CD4-positive, alpha-beta memory T cell (primary cell): ENCODE data around the gene TSG101. TPM values are rescaled to one million over a fixed set of nuclear protein-coding genes. Genes with fewer than 3 reads are reported as not detected.

Source experiments
- CTCF ChIA-PET: fragments of 350-600 bp; sonication (Branson Sonifier 250); formaldehyde crosslinking; loops from one replicate; lab custom pipeline; 2021; ENCODE audit warnings: inconsistent platforms; ENCODE audit not compliant: partially characterized antibody; lab: Charles Lee
- POLR2A ChIA-PET: fragments of 350-600 bp; sonication (Branson Sonifier 250); formaldehyde crosslinking; loops from one replicate; lab custom pipeline; 2021; ENCODE audit not compliant: partially characterized antibody; lab: Charles Lee
- DNase-seq, 5 donors: peaks; one replicate each; pipeline versions ENCODE4 v3.0.0 to v3.0.0-alpha.2; 2020 to 2022; ENCODE audit warnings: mixed read lengths in 1 of 5
- H3K27ac ChIP-seq: one replicate; pipeline ENCODE4 v1.7.0; 2013; ENCODE audit warnings: low read depth, low read length
- H3K27me3 ChIP-seq: 2 replicates; pipeline ENCODE4 v1.7.0; 2013; ENCODE audit warnings: mild to moderate bottlenecking, low read length, moderate library complexity; ENCODE audit not compliant: insufficient read depth
- H3K36me3 ChIP-seq: 2 replicates; pipeline ENCODE4 v1.7.0; 2013; ENCODE audit warnings: mild to moderate bottlenecking, low read length, moderate library complexity; ENCODE audit not compliant: insufficient read depth
- H3K4me1 ChIP-seq: 2 replicates; pipeline ENCODE4 v1.7.0; 2013; ENCODE audit warnings: mild to moderate bottlenecking, low read length, moderate library complexity; ENCODE audit not compliant: insufficient read depth
- H3K4me3 ChIP-seq, 2 donors: one replicate each; pipeline ENCODE4 v1.7.0; 2013; ENCODE audit warnings: low read length in 2 of 2, mild to moderate bottlenecking in 1 of 2
- H3K9me3 ChIP-seq, 2 donors: one replicate each; pipeline ENCODE4 v1.7.0; 2013; ENCODE audit warnings: low read length in 2 of 2, control low read depth in 1 of 2; ENCODE audit not compliant: control insufficient read depth in 1 of 2
- H3K27ac Mint-ChIP-seq, 7 donors: one replicate each; pipeline ENCODE4 v1.8.0; 2020 to 2021; ENCODE audit warnings: mixed read lengths in 7 of 7, mild to moderate bottlenecking in 6 of 7, inconsistent platforms in 3 of 7, moderate library complexity in 3 of 7
- H3K27me3 Mint-ChIP-seq, 2 donors: one replicate each; pipeline ENCODE4 v1.8.0; 2020 to 2021; ENCODE audit warnings: mixed read lengths in 2 of 2
- H3K36me3 Mint-ChIP-seq, 2 donors: one replicate each; pipeline ENCODE4 v1.8.0; 2020 to 2021; ENCODE audit warnings: mixed read lengths in 2 of 2, inconsistent platforms in 1 of 2, mild to moderate bottlenecking in 1 of 2
- H3K4me1 Mint-ChIP-seq, 4 donors: one replicate each; pipeline ENCODE4 v1.8.0; 2020 to 2021; ENCODE audit warnings: mixed read lengths in 4 of 4, mild to moderate bottlenecking in 1 of 4
- H3K4me3 Mint-ChIP-seq, 8 donors: one replicate each; pipeline ENCODE4 v1.8.0; 2020 to 2021; ENCODE audit warnings: mixed read lengths in 8 of 8, mild to moderate bottlenecking in 7 of 8, moderate library complexity in 6 of 8, inconsistent platforms in 3 of 8
- H3K9me3 Mint-ChIP-seq, 8 donors: one replicate each; pipeline ENCODE4 v1.8.0; 2020 to 2021; ENCODE audit warnings: mixed read lengths in 8 of 8, mild to moderate bottlenecking in 5 of 8, inconsistent platforms in 3 of 8, moderate library complexity in 1 of 8
- intact Hi-C: fragments of 100-400 bp; cut with micrococcal nuclease; formaldehyde crosslinking; loops from one replicate; pipeline ENCODE4 v1.15.1; 2023
- polyA plus RNA-seq, 2 donors: library from polyadenylated mRNA; unstranded; fragments of 300-500 nt; fragmentation: Illumina TruSeq; gene quantifications; one replicate each; pipeline ENCODE4 v1.2.3, GENCODE V29; 2021
- total RNA-seq, 2 experiments: library from RNA; stranded (reverse); gene quantifications; one replicate each; pipeline ENCODE4 v1.2.3, GENCODE V29; 2021

TSG101 gene
- total and polyA plus RNA-seq, 4 experiments from 2014 or later, result 40.0 to 64.2 (median 50.3) TPM

DNA sequence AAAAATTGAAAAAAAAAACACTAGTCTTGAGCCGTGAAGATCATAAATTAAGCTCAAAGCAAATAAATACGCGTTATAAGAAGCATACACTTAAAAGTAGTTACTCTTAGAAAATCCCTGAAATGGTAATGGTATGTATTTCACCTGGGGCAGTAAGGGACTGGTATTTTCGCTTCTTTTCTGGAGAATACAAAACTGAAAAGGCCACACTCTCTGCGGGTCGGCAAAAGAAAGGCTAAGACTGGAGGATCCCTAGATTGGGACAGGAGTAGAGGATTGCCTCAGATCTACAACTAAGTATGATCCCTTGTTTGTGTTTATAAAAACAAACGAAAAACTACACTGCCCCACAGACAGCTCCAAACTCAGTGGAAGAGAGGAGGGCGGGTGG is 617 bp downstream of the TSG101 start:
- Histone ChIP-seq H3K36me3 (no peaks in the 10 kb centered on the region), H3K9me3 (no peaks in the 10 kb centered on the region), H3K27me3 (no peaks in the 10 kb centered on the region), H3K4me3 (peak overlapping the region; percentile 70 to 72), H3K27ac (peak overlapping the region; percentile 99), H3K4me1 (peaks cover 38% of the 10 kb centered on the region)
- ChIA-PET CTCF (interaction anchor here (1.0 to 2.6 kb wide), 17 partner anchors 10 to 420 kb away, joined by 3 to 13 read pairs (median 5); partner anchors contain the start of genes LDHA and SAAL1), POLR2A (interaction anchor here (0.6 to 3.1 kb wide), 27 partner anchors 9 to 513 kb away, joined by 3 to 55 read pairs (median 7); partner anchors contain the start of genes GTF2H1, HPS5, LDHA and SAAL1)
- H3K4me1 Mint-ChIP-seq, result peaks cover 32 to 58% (median 42%) of the 10 kb centered on the region in 4 donors
- H3K27ac Mint-ChIP-seq, result peak overlapping the region; percentile 100
- peaks cover 0 to 2% (median 0%) of the 10 kb centered on the region in 8 donors for H3K9me3 Mint-ChIP-seq
- H3K27me3 Mint-ChIP-seq, result no peaks in the 10 kb centered on the region
- H3K4me3 Mint-ChIP-seq, result peak overlapping the region; percentile 99 to 100 (median 100)
- no peak for DNase-seq
- intact Hi-C loops, result loop anchor here (1.0 to 5.0 kb wide), 8 partner anchors 62 to 513 kb away; partner anchors contain the start of genes GTF2H1, HPS5, SAAL1 and SERGEF
- H3K36me3 Mint-ChIP-seq, result peaks cover 15 to 41% of the 10 kb centered on the region in 2 donors

- peaks cover 15 to 41% of the 10 kb centered on the region in 2 donors for H3K36me3 Mint-ChIP-seq
- Histone ChIP-seq H3K4me1 (peaks cover 38% of the 10 kb centered on the region), H3K27ac (no peak overlapping the region), H3K36me3 (no peaks in the 10 kb centered on the region), H3K9me3 (no peaks in the 10 kb centered on the region), H3K27me3 (no peaks in the 10 kb centered on the region), H3K4me3 (no peak overlapping the region)
- ChIA-PET CTCF (interaction anchor here (0.6 to 1.5 kb wide), 4 partner anchors 12 to 198 kb away, joined by 3 to 5 read pairs (median 3); no protein-coding TSS in a partner anchor), POLR2A (no interaction called here)
- peak overlapping the region in 5 of 7 donors; percentile 10 to 79 (median 60) for H3K27ac Mint-ChIP-seq
- intact Hi-C loops, result no loop called here
- peaks cover 37 to 72% (median 47%) of the 10 kb centered on the region in 4 donors for H3K4me1 Mint-ChIP-seq
- H3K4me3 Mint-ChIP-seq, result peak overlapping the region in 3 of 8 donors; percentile 8 to 28 (median 24)
- no peak for DNase-seq
- peaks cover 0 to 2% (median 0%) of the 10 kb centered on the region in 8 donors for H3K9me3 Mint-ChIP-seq
- H3K27me3 Mint-ChIP-seq, result no peaks in the 10 kb centered on the region
Measured at GRCh38 chr11:18524248-18524647, 2.5 kb downstream of the TSG101 start.

DNA sequence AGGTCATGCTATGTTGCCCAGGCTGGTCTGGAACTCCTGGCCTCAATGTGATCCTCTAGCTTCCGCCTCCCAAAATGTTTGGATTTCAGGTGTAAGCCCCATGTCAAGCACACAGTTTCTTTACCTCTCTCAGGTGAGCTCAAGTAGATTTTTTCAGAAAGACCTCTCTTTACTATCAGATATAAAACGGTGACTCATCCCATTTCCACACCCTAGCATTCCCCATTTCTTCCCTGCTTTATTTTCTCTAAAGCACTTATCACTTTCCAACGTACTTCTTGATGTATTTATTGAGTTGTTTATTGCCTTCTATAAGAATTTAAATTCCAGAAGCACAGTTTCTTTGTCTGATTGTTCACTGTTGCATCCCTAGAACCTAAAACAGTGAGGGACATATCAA is 3.7 kb downstream of the TSG101 start:
- Histone ChIP-seq H3K4me3 (no peak overlapping the region), H3K9me3 (no peaks in the 10 kb centered on the region), H3K27me3 (no peaks in the 10 kb centered on the region), H3K27ac (no peak overlapping the region), H3K36me3 (no peaks in the 10 kb centered on the region), H3K4me1 (peaks cover 38% of the 10 kb centered on the region)
- POLR2A ChIA-PET, result interaction anchor here (2.0 kb wide), 1 partner anchor 201 kb away, joined by 6 read pairs; the partner anchor contains the start of genes GTF2H1 and HPS5
- intact Hi-C loops, result no loop called here
- Mint-ChIP-seq H3K27me3 (no peaks in the 10 kb centered on the region), H3K4me1 (peaks cover 39 to 70% (median 50%) of the 10 kb centered on the region in 4 donors), H3K27ac (peak overlapping the region in 4 of 7 donors; percentile 2 to 87 (median 52)), H3K9me3 (peaks cover 0 to 2% (median 0%) of the 10 kb centered on the region in 8 donors), H3K36me3 (peaks cover 22 to 48% of the 10 kb centered on the region in 2 donors), H3K4me3 (peak overlapping the region in 3 of 8 donors; percentile 4 to 31 (median 18))
- no peak for DNase-seq
- CTCF ChIA-PET, result interaction anchor here (1.2 kb wide), 1 partner anchor 17 kb away, joined by 4 read pairs; no protein-coding TSS in a partner anchor

GRCh38 chr11:18522388-18522787 is 4.4 kb downstream of the TSG101 start:
- H3K4me1 Mint-ChIP-seq, result peaks cover 34 to 66% (median 45%) of the 10 kb centered on the region in 4 donors
- no peak overlapping the region for H3K4me3 ChIP-seq
- H3K36me3 ChIP-seq, result peaks cover 4% of the 10 kb centered on the region
- no peaks in the 10 kb centered on the region for H3K27me3 Mint-ChIP-seq
- ChIA-PET POLR2A (interaction anchor here (2.0 kb wide), 1 partner anchor 200 kb away, joined by 6 read pairs; the partner anchor contains the start of genes GTF2H1 and HPS5), CTCF (interaction anchor here (1.2 to 1.5 kb wide), 2 partner anchors 18 to 29 kb away, joined by 3 to 4 read pairs; no protein-coding TSS in a partner anchor)
- H3K36me3 Mint-ChIP-seq, result peaks cover 24 to 53% of the 10 kb centered on the region in 2 donors
- H3K9me3 Mint-ChIP-seq, result peaks cover 0 to 2% (median 0%) of the 10 kb centered on the region in 8 donors
- H3K4me3 Mint-ChIP-seq, result peak overlapping the region in 3 of 8 donors; percentile 7 to 25 (median 10)
- H3K27ac Mint-ChIP-seq, result peak overlapping the region in 5 of 7 donors; percentile 38 to 80 (median 67)
- H3K27me3 ChIP-seq, result no peaks in the 10 kb centered on the region
- intact Hi-C loops, result no loop called here
- H3K4me1 ChIP-seq, result peaks cover 32% of the 10 kb centered on the region
- no peak for DNase-seq
- H3K9me3 ChIP-seq, result no peaks in the 10 kb centered on the region
- no peak overlapping the region for H3K27ac ChIP-seq

DNA sequence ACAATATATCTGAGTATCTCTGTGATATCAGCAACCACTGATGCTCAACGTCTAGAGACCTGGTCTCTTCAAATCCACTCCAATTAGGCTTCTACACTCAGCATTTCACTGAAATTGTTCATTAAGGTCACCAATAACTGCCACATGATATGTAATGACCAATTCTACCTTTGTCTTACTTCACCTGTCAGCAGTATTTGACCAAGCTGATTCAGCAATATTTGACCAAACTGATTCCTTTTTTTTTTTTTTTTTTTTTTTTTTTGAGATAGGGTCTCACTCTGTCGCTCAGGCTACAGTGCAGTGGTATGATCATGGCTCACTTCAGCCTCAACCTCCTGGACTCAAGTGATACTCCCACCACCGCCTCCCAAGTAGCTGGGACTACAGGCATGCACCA is 5.6 kb downstream of the TSG101 start:
- no peak for DNase-seq
- no peaks in the 10 kb centered on the region for H3K27me3 Mint-ChIP-seq
- peaks cover 28% of the 10 kb centered on the region for H3K4me1 ChIP-seq
- intact Hi-C loops, result no loop called here
- H3K36me3 ChIP-seq, result peaks cover 6% of the 10 kb centered on the region
- no peak overlapping the region for H3K4me3 ChIP-seq
- no peak overlapping the region for H3K27ac ChIP-seq
- no peak overlapping the region for H3K27ac Mint-ChIP-seq
- peaks cover 24 to 44% of the 10 kb centered on the region in 2 donors for H3K36me3 Mint-ChIP-seq
- H3K27me3 ChIP-seq, result no peaks in the 10 kb centered on the region
- POLR2A ChIA-PET, result interaction anchor here (0.8 to 2.8 kb wide), 2 partner anchors 26 to 126 kb away, joined by 3 to 7 read pairs; partner anchors contain the start of gene LDHA
- CTCF ChIA-PET, result interaction anchor here (0.6 to 1.5 kb wide), 2 partner anchors 27 to 97 kb away, joined by 3 read pairs; no protein-coding TSS in a partner anchor
- H3K4me3 Mint-ChIP-seq, result no peak overlapping the region
- peaks cover 27 to 53% (median 37%) of the 10 kb centered on the region in 4 donors for H3K4me1 Mint-ChIP-seq
- H3K9me3 Mint-ChIP-seq, result no peaks in the 10 kb centered on the region
- H3K9me3 ChIP-seq, result no peaks in the 10 kb centered on the region

- H3K27me3 ChIP-seq, result no peaks in the 10 kb centered on the region
- Mint-ChIP-seq H3K9me3 (peaks cover 0 to 2% (median 0%) of the 10 kb centered on the region in 8 donors), H3K27ac (peak overlapping the region in 1 of 7 donors; percentile 49), H3K36me3 (peaks cover 45 to 76% of the 10 kb centered on the region in 2 donors), H3K27me3 (no peaks in the 10 kb centered on the region), H3K4me1 (peaks cover 0 to 11% (median 9%) of the 10 kb centered on the region in 4 donors), H3K4me3 (no peak overlapping the region)
- ChIA-PET CTCF (no interaction called here), POLR2A (no interaction called here)
- H3K4me3 ChIP-seq, result no peak overlapping the region
- no peak for DNase-seq
- H3K9me3 ChIP-seq, result no peaks in the 10 kb centered on the region
- intact Hi-C loops, result no loop called here
- H3K36me3 ChIP-seq, result peaks cover 49% of the 10 kb centered on the region
- no peak overlapping the region for H3K27ac ChIP-seq
- no peaks in the 10 kb centered on the region for H3K4me1 ChIP-seq
Measured at GRCh38 chr11:18502352-18502751, 24.4 kb downstream of the TSG101 start.

DNA sequence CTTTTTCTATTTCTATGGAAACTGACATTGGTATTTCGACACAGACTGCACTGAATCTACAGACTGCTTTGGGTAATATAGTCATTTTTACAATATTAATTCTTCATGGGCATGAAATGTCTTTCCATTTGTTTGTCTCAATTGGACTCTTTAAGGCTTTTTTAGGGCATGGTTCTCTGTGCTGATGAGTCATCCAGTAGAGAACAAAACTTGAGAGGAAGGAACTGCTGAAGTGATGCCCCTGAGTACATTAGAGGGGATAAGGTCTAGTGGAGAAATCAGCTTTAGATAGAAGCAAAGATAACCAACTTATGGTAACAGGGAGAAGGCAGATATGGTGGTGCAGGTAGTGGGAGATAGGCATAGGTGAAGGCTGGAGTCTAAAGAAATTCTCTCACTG is 25.1 kb downstream of the TSG101 start:
- Histone ChIP-seq H3K9me3 (no peaks in the 10 kb centered on the region), H3K36me3 (peaks cover 49% of the 10 kb centered on the region), H3K4me1 (no peaks in the 10 kb centered on the region), H3K27me3 (no peaks in the 10 kb centered on the region), H3K27ac (no peak overlapping the region), H3K4me3 (no peak overlapping the region)
- intact Hi-C loops, result no loop called here
- Mint-ChIP-seq H3K36me3 (peaks cover 43 to 76% of the 10 kb centered on the region in 2 donors), H3K27ac (peak overlapping the region in 3 of 7 donors; percentile 11 to 38 (median 22)), H3K27me3 (no peaks in the 10 kb centered on the region), H3K4me1 (peaks cover 0 to 14% (median 9%) of the 10 kb centered on the region in 4 donors), H3K4me3 (no peak overlapping the region), H3K9me3 (peaks cover 0 to 2% (median 0%) of the 10 kb centered on the region in 8 donors)
- POLR2A ChIA-PET, result interaction anchor here (0.6 kb wide), 1 partner anchor 25 kb away, joined by 3 read pairs; the partner anchor contains the start of gene TSG101
- DNase-seq, result no peak
- CTCF ChIA-PET, result no interaction called here
